Measurements from ENCODE around the gene CELA1.

DNA sequence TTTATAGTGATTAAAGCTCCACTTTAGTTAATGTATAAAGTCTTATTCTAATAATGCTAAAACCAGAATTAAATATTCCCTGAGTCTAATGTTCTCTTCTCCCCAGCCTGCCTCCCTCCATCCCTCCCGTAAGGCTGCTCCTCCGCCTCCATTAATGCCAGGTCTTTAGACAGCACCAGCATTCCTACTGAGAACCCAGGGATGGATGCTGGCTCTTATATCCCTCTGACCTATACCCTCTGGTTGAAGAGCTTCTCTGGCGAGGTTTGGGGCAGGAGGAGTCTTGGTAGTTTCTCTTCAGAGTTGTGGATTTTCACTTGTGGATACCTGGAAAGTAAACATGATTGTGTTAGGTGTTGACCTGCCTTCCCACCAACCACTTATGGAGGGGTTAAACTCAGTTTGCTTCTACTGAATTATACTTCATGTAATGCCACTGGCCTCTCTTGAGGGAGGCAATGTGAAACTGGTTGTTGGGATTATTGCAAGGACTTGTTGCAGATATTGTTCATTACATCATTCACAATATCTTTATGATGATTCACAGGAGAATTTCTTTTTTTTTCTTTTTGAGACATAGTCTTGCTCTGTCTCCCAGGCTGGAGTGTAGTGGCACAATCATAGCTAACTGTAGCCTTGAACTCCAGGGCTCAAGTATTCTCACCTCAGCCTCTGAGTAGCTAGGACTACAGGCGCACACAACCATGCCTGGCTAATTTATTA, 65.1 kb downstream of the CELA1 start:
- TF ChIP-seq, protein P1, sequence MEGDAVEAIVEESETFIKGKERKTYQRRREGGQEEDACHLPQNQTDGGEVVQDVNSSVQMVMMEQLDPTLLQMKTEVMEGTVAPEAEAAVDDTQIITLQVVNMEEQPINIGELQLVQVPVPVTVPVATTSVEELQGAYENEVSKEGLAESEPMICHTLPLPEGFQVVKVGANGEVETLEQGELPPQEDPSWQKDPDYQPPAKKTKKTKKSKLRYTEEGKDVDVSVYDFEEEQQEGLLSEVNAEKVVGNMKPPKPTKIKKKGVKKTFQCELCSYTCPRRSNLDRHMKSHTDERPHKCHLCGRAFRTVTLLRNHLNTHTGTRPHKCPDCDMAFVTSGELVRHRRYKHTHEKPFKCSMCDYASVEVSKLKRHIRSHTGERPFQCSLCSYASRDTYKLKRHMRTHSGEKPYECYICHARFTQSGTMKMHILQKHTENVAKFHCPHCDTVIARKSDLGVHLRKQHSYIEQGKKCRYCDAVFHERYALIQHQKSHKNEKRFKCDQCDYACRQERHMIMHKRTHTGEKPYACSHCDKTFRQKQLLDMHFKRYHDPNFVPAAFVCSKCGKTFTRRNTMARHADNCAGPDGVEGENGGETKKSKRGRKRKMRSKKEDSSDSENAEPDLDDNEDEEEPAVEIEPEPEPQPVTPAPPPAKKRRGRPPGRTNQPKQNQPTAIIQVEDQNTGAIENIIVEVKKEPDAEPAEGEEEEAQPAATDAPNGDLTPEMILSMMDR (IDR thresholded peaks at IDR 0.05): no peak
- TF ChIP-seq POLR2A (IDR thresholded peaks at IDR 0.05): no peak

Data from transverse colon (tissue), 3 donors.